ENCODE data around the gene NCF2. TPM values are rescaled to one million over a fixed set of nuclear protein-coding genes. Genes with fewer than 3 reads are reported as not detected.
A peak's percentile ranks its signal among the peaks of the same experiment; 100 is the strongest.

The NCF2 gene
- total and polyA plus RNA-seq, 2 donors (not counting 1 experiment from before 2014, with no cell fraction given): 0.43 to 2.6 TPM

DNA sequence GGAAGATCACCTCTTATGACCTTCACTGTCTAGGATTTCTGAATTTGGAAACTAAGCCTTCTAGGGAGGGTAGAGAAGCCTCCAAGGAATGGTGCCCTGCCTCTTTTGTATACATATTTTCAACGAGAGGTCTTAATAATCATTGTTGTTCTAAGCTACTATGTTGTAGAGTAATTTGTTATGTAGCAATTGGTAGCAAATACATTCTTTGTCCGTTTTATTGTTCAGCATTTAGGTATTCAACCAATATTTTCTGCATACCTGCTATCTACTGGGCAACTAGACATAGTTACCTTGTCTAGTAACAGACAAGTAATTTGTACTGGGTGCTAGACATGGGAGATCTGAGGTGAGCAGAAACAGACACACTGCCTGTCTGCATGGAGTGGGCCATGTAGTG lies 20.8 kb upstream of the NCF2 start:
- H3K4me1 ChIP-seq (ENCODE audit: control insufficient read depth, extremely low read depth, insufficient read depth, low read length): peaks cover 15% of the 10 kb centered on the region
- TF ChIP-seq EZH2 (IDR thresholded peaks at IDR 0.05; ENCODE audit: low read length, missing control alignments): no peak
- TF ChIP-seq, protein P1, sequence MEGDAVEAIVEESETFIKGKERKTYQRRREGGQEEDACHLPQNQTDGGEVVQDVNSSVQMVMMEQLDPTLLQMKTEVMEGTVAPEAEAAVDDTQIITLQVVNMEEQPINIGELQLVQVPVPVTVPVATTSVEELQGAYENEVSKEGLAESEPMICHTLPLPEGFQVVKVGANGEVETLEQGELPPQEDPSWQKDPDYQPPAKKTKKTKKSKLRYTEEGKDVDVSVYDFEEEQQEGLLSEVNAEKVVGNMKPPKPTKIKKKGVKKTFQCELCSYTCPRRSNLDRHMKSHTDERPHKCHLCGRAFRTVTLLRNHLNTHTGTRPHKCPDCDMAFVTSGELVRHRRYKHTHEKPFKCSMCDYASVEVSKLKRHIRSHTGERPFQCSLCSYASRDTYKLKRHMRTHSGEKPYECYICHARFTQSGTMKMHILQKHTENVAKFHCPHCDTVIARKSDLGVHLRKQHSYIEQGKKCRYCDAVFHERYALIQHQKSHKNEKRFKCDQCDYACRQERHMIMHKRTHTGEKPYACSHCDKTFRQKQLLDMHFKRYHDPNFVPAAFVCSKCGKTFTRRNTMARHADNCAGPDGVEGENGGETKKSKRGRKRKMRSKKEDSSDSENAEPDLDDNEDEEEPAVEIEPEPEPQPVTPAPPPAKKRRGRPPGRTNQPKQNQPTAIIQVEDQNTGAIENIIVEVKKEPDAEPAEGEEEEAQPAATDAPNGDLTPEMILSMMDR (conservative IDR thresholded peaks at IDR 0.05 in 1 of 2, IDR thresholded peaks at IDR 0.05 in 1 of 2; ENCODE audit: low read depth in 1 of 2, low read length in 2 of 2): no peak
- no peak for DNase-seq (ENCODE audit: low read depth in 2 of 2)
- H3K4me3 ChIP-seq (replicated peaks in 1 of 4; ENCODE audit: control extremely low read depth in 1 of 4, insufficient read depth in 1 of 4, low read depth in 3 of 4, low read length in 4 of 4): no peak overlapping the region
- no peaks in the 10 kb centered on the region for H3K27me3 ChIP-seq (ENCODE audit: control insufficient read depth, insufficient read depth, low read length)
- no peak overlapping the region for H3K4me2 ChIP-seq (ENCODE audit: extremely low read depth, insufficient read depth, low read length)
- H3K9me3 ChIP-seq (ENCODE audit: control insufficient read depth, insufficient read depth, low read depth, low read length): no peaks in the 10 kb centered on the region
- no peak overlapping the region for H3K9ac ChIP-seq (ENCODE audit: insufficient read depth, low read length)
- no peaks in the 10 kb centered on the region for H3K36me3 ChIP-seq (ENCODE audit: control insufficient read depth, insufficient read depth, low read length)
- H3K27ac ChIP-seq (ENCODE audit: insufficient read depth, low read length): no peak overlapping the region
- H4K20me1 ChIP-seq (ENCODE audit: control insufficient read depth, extremely low read depth, insufficient read depth, low read length): no peaks in the 10 kb centered on the region
- no peak overlapping the region for H2AFZ ChIP-seq (ENCODE audit: low read length)
- no peaks in the 10 kb centered on the region for H3K79me2 ChIP-seq (ENCODE audit: control insufficient read depth, insufficient read depth, low read length)

DNA sequence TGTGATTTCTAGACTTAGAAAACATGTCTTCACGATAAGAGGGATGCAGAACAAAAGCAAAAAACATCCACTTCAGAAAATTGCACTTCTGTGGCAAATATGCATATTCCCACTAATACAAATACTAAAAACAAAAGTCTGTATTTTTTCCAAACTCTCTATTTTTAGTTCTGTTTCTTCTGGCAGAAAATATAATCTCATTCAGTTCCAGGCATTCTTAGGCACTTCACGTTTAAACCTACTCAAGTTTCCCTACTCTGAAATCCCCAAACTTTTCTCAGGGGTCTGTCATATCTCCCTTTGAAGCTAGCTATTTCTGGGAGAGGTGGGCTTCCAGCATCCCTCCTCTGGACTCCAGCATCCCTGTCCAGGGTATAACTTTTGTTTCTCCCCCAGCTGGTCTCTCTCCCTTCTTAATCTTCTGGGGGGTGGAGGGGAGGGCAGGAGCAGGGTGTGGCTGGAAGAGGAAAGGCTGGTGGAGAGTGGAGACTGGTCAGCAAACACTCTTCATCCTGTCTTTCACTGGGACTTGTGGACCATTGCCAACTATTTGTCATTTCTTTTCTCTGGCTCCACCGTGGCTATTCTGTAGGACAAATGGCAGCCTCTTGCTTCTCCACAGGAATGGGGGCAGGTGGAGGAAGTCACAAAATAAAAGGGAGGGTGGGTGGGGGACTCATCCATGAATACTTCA lies 19.6 kb upstream of the NCF2 start:
- Histone ChIP-seq H3K4me2 (ENCODE audit: extremely low read depth, insufficient read depth, low read length) (peak overlapping the region; percentile 59), H3K27ac (ENCODE audit: insufficient read depth, low read length) (peak overlapping the region; percentile 30)

DNA sequence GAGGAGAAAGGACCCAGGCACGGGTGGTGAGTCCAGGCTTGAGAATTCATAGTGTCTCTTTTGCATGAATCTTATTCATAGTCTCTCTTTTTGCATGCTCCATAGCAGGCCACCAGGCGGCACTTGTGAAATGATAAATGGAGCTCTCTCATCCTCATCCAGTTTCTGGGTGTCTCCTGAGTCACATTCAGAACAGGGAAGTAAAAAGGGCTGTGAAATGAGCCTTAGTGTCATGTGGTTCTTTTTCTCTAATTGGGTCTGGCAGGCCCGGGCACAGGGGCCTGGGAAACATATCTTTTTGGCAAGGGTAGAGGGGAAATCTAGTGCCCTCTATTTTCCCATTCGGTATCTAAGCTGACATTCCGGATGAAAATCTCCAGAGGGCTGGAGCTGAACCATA lies 19.1 kb upstream of the NCF2 start:
- Histone ChIP-seq H3K4me3 (replicated peaks in 1 of 4; ENCODE audit: control extremely low read depth in 1 of 4, insufficient read depth in 1 of 4, low read depth in 3 of 4, low read length in 4 of 4) (no peak overlapping the region), H3K4me2 (ENCODE audit: extremely low read depth, insufficient read depth, low read length) (peak overlapping the region; percentile 5), H3K4me1 (ENCODE audit: control insufficient read depth, extremely low read depth, insufficient read depth, low read length) (peaks cover 16% of the 10 kb centered on the region), H3K27me3 (ENCODE audit: control insufficient read depth, insufficient read depth, low read length) (no peaks in the 10 kb centered on the region), H3K79me2 (ENCODE audit: control insufficient read depth, insufficient read depth, low read length) (no peaks in the 10 kb centered on the region), H3K36me3 (ENCODE audit: control insufficient read depth, insufficient read depth, low read length) (no peaks in the 10 kb centered on the region), H3K27ac (ENCODE audit: insufficient read depth, low read length) (peak overlapping the region; percentile 53), H3K9ac (ENCODE audit: insufficient read depth, low read length) (no peak overlapping the region), H4K20me1 (ENCODE audit: control insufficient read depth, extremely low read depth, insufficient read depth, low read length) (no peaks in the 10 kb centered on the region), H3K9me3 (ENCODE audit: control insufficient read depth, insufficient read depth, low read depth, low read length) (no peaks in the 10 kb centered on the region), H2AFZ (ENCODE audit: low read length) (peak overlapping the region; percentile 9)
- DNase-seq (ENCODE audit: low read depth in 2 of 2): peak; percentile 65 to 71
- TF ChIP-seq, protein P1 (conservative IDR thresholded peaks at IDR 0.05 in 1 of 2, IDR thresholded peaks at IDR 0.05 in 1 of 2; ENCODE audit: low read depth in 1 of 2, low read length in 2 of 2): peak; percentile 63 to 70
- TF ChIP-seq EZH2 (IDR thresholded peaks at IDR 0.05; ENCODE audit: low read length, missing control alignments): no peak

More for the DNA sequence above, 19.6 kb upstream of the NCF2 start:
- peaks cover 15% of the 10 kb centered on the region for H3K4me1 ChIP-seq (ENCODE audit: control insufficient read depth, extremely low read depth, insufficient read depth, low read length)
- no peaks in the 10 kb centered on the region for H3K27me3 ChIP-seq (ENCODE audit: control insufficient read depth, insufficient read depth, low read length)
- no peak for TF ChIP-seq EZH2 (IDR thresholded peaks at IDR 0.05; ENCODE audit: low read length, missing control alignments)
- TF ChIP-seq, protein P1 (conservative IDR thresholded peaks at IDR 0.05 in 1 of 2, IDR thresholded peaks at IDR 0.05 in 1 of 2; ENCODE audit: low read depth in 1 of 2, low read length in 2 of 2): no peak
- no peaks in the 10 kb centered on the region for H3K36me3 ChIP-seq (ENCODE audit: control insufficient read depth, insufficient read depth, low read length)
- no peak overlapping the region for H3K4me3 ChIP-seq (replicated peaks in 1 of 4; ENCODE audit: control extremely low read depth in 1 of 4, insufficient read depth in 1 of 4, low read depth in 3 of 4, low read length in 4 of 4)
- H3K9me3 ChIP-seq (ENCODE audit: control insufficient read depth, insufficient read depth, low read depth, low read length): no peaks in the 10 kb centered on the region
- H3K79me2 ChIP-seq (ENCODE audit: control insufficient read depth, insufficient read depth, low read length): no peaks in the 10 kb centered on the region
- peak overlapping the region; percentile 57 for H2AFZ ChIP-seq (ENCODE audit: low read length)
- peak; percentile 29 to 42 for DNase-seq (ENCODE audit: low read depth in 2 of 2)
- H4K20me1 ChIP-seq (ENCODE audit: control insufficient read depth, extremely low read depth, insufficient read depth, low read length): no peaks in the 10 kb centered on the region
- no peak overlapping the region for H3K9ac ChIP-seq (ENCODE audit: insufficient read depth, low read length)

All from fibroblast of lung (primary cell).